ENCODE measurements around the gene GYPC.

GYPC gene

DNA sequence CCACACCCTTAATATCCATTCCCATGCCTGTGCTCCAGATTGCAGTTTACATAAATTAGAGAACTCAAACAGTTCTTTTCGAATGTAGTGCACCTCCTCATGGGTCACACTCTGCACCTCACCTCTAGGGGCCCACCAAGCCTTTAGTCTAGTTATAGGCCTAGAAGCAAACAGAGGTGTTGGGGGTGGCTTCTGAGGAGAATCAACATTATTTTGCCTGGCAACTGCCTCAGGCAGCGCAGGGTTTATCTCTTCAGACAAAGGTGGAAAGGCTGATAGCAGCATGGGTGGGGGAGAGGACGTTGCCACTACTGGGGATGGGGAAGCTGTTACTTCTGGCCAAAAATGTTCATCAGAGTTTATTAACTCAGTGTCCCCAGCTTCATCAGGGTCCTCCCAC, 5.0 kb upstream of the GYPC start:
- no peak for DNase-seq (ENCODE audit: low spot score)

DNA sequence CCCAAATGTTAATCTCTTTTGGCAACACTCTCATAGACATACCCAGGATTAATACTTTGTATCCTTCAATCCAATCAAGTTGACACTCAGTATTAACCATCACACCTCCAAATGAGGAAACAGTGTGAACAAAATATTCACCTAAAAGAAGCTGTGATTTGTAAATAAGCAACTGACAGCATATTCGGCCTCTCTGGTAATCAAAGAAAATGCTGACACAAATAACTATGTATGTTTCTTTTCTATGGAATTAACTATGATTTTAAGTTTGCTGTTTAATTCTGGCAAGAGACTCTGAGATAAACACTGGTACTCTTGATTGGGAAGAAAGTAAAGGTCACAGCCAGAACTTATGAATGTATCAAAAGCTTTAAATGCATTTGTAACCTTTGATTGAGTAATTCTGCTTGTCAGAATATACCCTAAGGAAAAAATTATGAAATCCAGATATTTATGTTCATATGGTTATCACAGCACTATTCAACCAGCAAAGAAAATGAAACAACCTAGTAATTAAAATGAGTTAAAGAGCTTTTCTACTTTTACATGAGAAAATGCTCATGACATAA, 3.6 kb upstream of the GYPC start:
- DNase-seq (ENCODE audit: low spot score), result no peak

DNA sequence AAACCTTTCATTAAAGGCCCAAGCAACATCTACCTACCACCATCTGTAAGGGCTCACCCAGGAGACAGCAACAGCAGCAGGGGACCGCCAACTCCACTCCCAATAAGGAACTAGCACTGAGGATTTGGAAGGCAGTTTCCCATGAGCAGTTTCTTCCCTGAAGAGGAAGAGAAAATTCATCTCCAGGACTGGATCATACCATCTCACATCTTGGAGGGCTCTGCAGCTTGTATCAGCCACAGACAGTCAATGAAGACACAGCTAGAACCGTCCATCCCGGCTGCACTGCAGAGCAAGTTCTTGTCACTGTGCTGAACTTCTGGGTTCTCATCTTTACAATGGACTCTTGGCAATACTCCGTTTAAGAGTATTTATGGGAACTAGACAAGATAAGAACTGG, 2.8 kb upstream of the GYPC start:
- DNase-seq (ENCODE audit: low spot score), result no peak

DNA sequence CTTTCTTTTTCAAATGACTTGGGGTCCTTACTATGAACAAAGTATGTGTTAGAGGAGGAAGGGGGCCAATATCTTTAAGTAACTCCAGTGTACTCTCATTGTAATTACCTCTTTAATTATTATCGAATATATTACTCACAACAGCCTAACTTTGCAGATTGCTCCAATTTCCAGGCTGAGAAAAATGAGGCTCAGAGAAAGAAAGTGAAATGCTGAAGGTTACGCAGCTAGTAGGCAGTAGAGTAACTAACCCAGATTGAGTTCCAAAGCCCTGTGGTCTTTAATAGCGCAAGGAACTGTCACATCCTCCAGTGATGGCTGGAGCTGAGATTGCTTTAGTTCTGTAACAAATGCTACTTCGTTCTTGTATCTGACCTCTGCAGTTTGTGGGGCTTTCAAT, 2.2 kb upstream of the GYPC start:
- no peak for DNase-seq (ENCODE audit: low spot score)

DNA sequence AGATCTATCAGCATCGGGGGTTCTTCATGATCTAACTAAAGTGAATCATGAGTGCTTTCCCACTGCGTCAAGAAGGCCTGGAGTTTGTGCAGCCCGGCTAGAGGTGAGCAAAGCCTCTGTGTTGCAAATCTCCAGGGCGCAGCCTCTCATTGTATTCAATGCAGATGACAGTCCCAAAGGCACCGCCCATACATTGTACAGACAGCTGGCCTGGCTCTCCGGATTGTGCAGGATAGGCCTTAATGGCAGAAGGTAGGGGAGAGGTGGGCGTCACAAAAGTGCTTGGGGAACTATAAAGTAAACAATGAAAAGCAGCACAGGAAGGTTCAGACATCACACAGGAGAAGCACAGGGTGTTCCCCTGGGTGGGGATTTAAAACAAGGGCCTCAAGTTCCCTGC, 907 bp upstream of the GYPC start:
- no peak for DNase-seq (ENCODE audit: low spot score)

DNA sequence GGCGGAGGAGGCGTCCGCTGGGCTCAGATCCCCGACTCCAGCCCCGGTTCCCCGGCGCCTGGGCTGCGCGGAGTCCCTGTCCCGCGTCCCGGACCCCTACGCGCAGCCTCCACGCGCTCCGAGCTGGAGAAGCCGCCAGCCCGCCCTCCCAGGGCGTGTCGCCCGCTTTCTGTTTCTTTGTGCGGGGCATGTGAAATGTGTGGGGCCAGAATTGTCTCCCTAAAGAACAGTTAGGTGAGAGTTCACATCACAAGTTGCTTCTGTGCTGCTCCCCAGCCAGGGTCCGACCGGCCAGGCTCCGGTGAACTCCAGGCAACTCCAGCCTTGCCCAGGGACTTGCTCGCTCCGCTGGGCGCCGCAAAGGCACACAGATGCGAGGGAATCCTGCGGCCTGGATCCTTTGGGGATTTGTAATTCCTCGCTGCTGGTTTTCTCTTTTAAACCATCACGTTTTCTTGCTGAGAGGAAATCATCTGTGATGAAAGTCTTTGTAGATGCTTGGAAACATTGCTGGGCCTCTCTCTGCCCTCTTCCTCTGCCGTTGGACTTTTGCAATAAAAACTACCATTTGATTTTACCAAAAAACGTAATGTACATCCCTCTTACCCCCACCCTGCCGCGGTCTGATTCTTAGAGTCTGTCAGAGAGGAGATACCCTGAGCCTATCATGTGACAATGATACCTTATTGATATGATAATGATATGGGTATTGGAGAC, 631 bp downstream of the GYPC start:
- no peak for DNase-seq (ENCODE audit: low spot score)

DNA sequence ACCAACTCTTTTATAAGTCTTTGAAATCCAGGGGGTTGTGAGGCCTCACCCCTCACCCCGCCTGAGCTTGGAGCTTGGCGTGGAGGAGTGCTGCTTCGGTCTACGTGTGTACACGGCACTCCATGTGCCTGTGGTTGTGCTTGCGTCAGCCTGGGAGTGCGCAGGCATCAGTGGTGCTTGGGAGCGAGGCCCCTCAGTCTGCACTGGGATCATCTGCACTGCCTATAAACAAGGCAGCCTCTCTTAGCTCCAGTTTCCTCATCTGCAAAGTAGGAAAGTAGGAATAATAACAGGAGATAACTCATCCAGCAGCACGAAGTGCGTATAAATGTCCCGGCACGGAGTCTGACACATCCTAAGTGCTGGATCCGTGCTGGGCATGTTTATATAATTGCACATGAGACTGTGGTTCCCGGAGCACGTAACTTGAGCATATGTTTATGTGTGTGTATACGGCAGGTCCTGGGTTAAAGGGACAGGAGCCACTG, 1.2 kb downstream of the GYPC start:
- DNase-seq (ENCODE audit: low spot score), result no peak

DNA sequence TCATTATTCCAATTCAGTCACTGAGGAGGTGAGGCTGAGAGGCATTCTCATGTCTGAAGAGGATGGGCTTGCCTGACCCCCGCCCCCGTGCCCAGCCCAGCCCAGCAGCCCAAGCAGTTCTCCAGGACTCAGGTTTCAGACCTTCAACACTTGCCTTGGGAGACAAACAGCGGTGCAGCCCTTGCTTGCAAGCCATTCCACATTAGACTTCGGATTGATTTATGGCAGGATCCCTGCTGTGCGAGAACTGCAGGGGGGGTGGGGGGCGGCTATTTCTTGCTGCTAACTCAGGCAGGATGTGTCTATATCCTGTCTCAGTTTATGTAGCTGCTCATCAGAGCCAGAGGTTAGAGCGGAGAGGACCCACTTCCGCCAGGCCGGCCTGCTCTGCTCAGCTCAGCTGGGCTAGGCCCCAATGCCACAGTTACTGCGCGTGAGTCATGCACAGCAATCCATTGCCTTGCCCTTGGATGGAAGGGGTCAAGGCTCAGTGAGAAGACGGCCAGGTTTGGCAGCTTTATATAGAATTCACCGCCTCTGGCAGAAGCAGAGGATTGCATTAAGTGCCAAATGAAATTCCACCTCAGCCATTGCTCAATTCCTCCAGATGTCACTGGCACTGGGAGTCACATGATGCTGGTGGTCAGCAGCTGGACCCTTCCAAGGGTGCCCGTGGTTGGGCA, 1.8 kb downstream of the GYPC start:
- DNase-seq (ENCODE audit: low spot score), result no peak

DNA sequence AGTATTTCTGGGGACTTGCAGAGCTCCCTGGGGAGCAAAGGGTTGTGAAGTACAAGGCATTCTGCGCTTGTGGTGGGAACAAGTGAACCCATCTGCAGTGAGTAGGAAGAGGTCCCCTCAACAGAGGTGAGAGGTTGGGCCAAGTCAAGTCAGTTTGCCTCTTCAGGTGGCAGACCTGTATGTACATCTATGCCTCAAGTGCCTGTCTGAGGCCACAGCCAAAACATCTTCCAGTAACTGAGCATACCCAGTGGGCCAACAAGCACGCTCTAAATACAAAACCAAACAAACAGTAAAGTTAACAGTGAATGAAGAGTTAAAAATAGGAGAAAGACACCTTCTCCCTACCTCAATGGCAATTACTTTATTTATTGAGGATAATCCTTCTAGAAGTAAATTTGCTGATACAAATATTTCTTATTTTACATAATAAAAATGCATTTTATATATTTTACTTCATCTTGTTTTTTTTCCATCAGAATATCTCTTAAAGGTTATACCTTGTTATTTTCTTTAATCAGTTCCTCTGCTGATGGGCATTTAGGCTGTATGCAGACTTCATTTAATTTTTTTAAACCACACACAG, 2.5 kb downstream of the GYPC start:
- no peak for DNase-seq (ENCODE audit: low spot score)

DNA sequence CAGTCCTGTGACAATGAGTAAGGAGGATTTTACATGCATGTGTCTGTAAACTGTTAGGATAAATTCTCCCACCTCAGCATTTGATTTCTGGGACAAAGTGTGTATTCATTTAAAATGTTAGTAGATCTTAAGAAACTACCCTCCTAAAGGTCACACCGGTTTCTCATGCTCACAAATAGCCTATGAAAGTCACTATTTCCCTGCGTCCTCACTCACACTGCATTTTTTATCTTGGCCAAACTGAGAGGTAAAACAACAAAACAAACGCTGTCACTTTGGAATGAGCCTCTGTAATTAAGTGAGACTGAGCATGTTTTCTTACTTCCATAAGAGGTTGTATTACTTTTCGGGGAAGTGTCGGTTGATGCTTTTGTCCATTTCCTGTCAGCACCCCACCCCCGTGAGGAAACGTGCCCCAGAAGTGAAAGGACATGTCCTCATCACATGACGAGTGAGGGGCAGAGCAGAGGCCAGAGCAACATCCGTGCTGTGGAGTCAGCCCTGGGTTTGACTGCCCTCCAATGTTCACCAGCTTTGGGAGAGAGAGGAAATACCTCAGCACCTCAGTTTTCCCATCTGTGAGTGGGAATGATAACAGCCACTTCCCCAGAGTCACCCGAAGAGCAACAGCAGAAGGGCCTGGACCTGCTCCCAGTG, 3.1 kb downstream of the GYPC start:
- no peak for DNase-seq (ENCODE audit: low spot score)

DNA sequence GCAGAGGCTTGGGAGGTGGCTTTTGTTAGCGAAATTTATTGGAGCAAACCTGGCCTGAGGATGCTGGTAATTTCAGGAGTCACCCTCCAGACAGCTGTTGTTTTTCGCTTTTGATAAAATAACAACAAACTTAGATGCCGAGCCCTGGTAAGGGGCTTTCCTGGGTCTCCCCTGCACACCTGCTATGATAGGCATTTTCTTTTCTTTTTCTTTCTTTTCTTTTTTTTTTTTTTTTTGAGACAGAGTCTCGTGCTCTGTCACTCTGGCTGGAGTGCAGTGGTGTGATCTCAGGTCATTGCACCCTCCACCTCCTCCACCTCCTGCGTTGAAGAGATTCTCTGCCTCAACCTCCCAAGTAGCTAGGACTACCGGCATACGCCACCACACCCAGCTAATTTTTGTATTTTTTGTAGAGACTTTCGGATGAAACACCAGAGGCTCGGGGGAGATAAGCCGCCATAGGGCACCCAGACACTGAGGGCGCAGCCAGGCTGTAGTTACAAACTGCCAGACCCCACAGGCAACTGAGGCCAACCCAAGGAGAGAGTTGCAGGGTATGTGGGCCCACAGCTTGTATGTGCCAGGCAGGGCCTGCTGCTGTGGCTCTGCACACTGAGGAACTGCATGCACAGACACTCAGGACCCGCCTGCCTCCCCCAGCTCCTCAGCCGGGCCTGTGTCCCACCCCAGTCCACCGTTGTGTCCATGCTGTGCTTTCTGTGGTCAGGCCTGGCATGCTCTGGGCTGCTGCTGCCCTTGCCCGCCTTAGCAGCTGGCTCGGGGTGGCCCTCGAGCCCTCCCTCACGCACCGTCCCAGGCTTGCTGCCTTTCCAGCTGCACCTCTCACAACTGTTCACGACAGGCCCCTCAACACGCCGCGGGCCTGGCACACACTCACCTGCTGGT, 3.9 kb downstream of the GYPC start:
- no peak for DNase-seq (ENCODE audit: low spot score)

DNA sequence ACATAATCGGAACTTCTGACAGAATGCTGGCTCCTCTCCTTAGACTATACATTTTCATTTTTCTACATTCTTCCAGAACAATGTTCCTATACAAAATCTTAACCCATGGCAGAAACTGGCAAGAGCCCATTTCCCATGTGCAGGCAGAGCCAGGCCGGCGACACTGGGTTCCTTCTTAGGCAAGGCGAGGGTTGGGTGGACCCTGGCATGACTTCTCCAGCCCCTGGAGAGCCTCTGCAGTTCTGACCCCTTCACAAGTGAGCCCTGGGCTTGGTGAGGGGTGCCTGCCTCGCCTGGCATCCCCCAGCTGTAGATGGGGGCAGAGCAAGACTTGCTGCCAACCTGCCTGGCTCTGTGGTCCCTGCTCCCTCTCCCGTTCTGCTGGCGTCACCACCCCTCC, 5.0 kb downstream of the GYPC start:
- no peak for DNase-seq (ENCODE audit: low spot score)

DNA sequence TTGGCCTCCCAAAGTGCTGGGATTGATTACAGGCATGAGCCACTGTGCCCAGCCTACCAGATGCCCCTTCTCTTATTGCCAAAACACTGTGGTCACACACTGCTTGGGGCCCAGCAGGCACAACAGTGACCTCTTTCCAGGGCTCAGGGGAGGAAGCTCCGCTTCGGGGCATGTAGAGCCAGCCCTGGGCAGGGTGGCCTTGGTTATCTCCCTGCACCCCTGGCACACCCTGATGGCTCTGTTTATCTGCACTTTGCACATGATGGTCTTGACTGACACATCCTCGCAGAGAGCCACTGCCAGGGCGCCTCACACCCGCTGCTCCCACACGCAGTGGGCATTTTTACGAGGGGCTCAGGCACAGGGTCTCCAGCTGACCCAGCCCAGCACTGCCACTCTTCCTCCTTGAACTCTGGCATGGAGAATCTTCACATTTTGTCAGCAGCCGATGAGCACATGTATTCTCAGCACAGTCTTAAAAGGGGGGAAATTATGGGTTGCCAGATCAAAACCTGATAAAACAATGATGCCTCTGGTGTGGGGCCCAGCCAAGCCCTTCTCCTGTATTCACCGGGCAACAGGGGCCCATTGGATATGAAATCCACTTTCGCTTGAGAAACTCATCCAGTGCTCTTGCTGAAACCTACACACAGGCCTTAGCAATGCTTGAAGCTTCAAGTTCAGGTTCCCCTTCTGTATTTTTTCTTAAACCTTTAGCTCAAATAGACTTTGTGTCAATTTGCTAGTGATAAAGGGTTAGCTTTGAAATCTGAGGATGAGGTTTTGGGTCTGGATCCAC, 5.9 kb downstream of the GYPC start:
- DNase-seq (ENCODE audit: low spot score), result no peak

DNA sequence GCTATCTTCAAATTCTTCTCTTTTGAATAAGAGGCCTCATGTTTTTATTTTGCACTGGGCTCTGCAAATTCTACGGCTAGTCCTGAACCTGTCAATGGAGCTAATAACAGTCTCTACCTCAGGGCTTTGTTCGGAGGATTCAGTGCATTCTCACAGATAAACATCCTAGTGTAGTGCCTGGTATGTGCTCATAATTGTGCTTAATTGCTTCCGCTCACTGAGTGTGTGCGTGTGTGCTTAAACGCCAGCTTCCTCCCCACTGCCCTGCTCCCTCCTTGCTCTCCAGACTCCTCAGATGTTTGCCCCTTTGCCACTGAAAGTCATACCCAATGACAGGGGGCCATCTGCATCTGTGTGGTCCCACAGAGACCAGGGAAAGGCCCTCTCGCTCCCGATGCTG, 6.7 kb downstream of the GYPC start:
- no peak for DNase-seq (ENCODE audit: low spot score)

DNA sequence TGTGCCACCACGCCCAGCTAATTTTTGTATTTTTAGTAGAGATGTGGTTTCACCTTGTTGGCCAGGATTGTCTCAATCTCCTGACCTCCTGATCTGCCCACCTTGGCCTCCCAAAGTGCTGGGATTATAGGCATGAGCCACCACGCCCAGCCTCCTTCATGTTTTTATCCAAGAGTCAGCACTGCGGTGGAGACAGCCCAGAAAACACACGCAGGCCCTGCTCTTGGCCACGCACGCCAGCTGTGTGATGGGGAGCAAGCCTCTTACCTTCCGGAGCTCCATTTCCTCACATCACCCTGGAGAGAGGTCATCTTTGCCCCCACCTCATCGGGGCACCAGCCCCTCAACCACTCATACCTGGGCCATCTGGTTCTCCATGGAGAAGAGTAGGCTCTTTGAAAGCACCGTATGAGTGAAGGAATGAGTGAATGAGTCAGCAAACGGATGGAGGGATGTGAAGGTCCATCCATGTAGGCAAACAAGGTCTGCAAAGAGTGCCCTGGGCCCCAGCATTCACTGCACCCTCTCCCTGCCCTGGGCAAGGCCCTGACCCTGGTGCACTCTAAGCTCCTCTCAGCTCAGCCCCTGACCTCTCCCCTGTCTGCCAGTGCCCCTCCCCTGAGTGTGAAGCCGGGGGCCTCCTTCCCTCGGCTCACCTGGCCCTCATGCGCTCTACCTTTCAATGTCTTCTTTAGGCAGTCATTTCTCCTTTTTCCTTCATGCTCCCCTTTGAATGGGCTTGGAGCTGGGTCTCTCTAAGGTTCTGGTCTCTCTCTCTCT, 7.4 kb downstream of the GYPC start:
- DNase-seq (ENCODE audit: low spot score), result no peak

DNA sequence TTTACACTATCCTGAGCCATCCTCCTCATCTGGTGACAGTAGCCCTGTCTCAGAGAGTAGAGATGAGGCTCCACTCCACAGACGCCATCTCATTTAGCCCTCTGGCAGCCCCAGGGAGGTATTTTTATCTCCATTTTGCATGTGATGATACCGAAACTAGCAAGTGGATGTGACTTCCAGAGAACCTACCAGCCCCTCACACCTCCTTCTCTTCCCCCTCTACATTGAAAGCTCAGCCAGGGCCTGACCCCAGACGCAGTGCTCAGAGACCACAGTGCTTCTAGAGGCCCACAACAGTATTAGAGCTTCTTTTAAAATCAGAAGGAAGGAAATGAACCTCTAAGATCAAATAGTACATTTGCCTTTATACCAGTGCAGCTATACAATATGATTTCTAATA, 8.3 kb downstream of the GYPC start:
- DNase-seq (ENCODE audit: low spot score), result no peak

DNA sequence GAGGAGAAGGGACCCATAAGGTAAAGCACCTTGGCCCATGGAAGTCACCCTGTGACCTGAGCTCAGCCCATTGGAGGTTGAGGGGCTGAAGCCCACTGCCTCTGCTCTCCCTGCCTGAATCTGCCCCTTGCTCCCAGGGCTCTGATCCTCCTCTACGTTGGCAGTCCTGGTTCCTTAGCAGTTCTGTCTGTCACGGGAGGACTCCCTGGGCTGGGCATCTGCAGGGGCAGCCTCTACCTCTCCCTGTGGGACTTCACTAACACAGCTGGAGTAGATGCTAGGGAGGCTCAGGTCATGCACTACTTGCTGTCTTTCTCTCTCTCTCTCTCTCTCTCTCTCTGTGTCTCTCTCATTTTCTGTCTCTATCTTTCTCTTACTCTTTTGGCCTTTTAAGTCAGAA, 8.7 kb downstream of the GYPC start:
- no peak for DNase-seq (ENCODE audit: low spot score)

DNA sequence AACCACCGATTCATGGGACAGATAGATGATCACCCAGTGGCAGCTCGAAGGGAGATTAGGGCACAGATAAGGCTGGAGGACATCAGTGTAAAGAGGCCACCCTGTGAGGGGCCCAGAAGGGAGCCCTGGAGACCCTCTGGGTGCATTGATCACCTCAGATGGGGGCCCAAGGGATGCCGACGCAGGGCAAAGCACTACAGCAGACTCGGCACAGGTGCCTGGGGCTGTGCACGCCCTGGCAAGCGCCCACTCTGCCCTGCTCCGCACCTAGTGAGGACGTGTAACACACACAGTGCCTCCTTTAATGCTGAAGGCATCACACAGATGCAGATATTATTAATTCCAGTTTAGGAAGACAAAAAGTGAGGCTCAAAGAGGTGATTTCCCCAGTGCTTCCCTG, 9.5 kb downstream of the GYPC start:
- no peak for DNase-seq (ENCODE audit: low spot score)

DNA sequence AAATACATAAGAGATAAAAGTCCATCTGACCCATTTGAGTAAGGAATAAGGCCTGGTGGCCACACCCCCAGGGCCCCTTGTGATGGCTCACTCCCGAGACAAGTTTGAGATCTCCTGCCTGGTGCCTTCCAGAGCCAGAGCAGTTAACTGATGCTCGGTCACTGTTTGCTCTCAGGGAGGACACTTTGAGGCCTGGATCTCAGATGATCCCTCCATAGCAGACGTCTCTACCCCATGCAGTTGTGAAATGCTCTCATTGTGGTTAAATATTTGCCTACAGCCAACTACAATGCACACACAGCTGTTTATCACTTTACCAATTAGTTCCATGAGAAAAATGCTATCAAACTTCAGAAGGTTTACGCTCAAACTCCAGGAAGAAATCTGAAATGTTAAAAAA, 12.3 kb downstream of the GYPC start:
- no peak for DNase-seq (ENCODE audit: low spot score)

DNA sequence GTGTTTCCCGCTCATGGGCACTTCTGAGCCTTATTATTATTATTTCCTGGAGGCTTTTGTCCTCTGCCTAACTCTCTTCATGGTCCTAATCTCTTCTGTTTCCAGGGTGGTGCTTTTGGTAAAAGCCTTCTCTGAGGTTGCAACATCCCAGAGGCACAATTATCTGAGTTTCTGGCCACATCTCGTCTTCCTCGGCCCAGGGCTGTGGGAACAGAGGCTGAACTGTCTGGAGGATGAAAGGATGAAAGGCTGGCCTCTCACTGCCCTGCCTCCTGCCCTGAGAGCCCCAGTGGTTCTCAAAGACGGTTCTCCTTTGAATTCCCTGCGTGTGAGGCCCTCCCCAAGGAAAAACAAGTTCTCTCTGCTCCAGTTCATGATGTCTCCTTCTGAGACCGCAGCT, 13.8 kb downstream of the GYPC start:
- no peak for DNase-seq (ENCODE audit: low spot score)
